ENCODE data around the gene PPP1R2B.

GRCh38 chr5:156865427-156865826 is 15.3 kb downstream of the PPP1R2B start:
- TF ChIP-seq CTCF (conservative IDR thresholded peaks at IDR 0.05 in 1 of 2, IDR thresholded peaks at IDR 0.05 in 1 of 2; ENCODE audit: low read depth in 1 of 2, low read length in 2 of 2) (no peak), EZH2 (IDR thresholded peaks at IDR 0.05; ENCODE audit: low read length, missing control alignments) (no peak)
